Sciatic nerve (tissue), 1 donor: ENCODE data around the gene RAP2A. TPM values are rescaled to one million over a fixed set of nuclear protein-coding genes. Genes with fewer than 3 reads are reported as not detected.

Experiments used
- total RNA-seq: library from RNA; stranded (reverse); fragmentation: NEBNext Ultra II Directional; extraction: Animal tissue kit (Norgen Biotek cat#: 25700); gene quantifications from one replicate; pipeline ENCODE4 v1.2.1, GENCODE V29; 2021
- donor health status: DM: no; HTN: no; CAD: no.

Gene RAP2A
- total RNA-seq, 1 donor from 2014 or later: 75.5 TPM

Other genes starting within 250 kb of the RAP2A start
- gene MBNL2, start 211.8 kb upstream of the RAP2A start, total RNA-seq: 102 TPM